GM10266 (cell line): ENCODE measurements around the gene ARHGAP21.

Experiments used
- DNase-seq: peaks from one replicate; pipeline ENCODE4 v3.0.0; 2012; ENCODE audit errors: extremely low spot score
- CTCF ChIP-seq: IDR thresholded peaks from 2 replicates; pipeline ENCODE4 v1.5.1; 2012; ENCODE audit warnings: mild to moderate bottlenecking, low read depth; ENCODE audit not compliant: control insufficient read depth, insufficient read depth; ENCODE audit errors: missing control alignments

ARHGAP21 gene

GRCh38 chr10:24556126-24556749 lies 167.4 kb downstream of the ARHGAP21 start:
- TF ChIP-seq CTCF = no peak
- no peak for DNase-seq

GRCh38 chr10:24554036-24554435 lies 169.7 kb downstream of the ARHGAP21 start:
- no peak for DNase-seq
- TF ChIP-seq CTCF = no peak

- no peak for DNase-seq
- no peak for TF ChIP-seq CTCF
Measured at GRCh38 chr10:24553051-24553612, 170.6 kb downstream of the ARHGAP21 start.

GRCh38 chr10:24552346-24553016 lies 171.2 kb downstream of the ARHGAP21 start:
- no peak for TF ChIP-seq CTCF
- DNase-seq = no peak

GRCh38 chr10:24551161-24551560 lies 172.5 kb downstream of the ARHGAP21 start:
- no peak for TF ChIP-seq CTCF
- no peak for DNase-seq

GRCh38 chr10:24550680-24551079 lies 173.0 kb downstream of the ARHGAP21 start:
- no peak for DNase-seq

More at GRCh38 chr10:24550680-24551079, 173.0 kb downstream of the ARHGAP21 start:
- no peak for TF ChIP-seq CTCF
